GM12878 (cell line): ENCODE data around the gene CACNA2D1.

ENCODE experiments used
- CREM ChIP-seq: IDR thresholded peaks from 2 replicates; pipeline ENCODE4 v1.6.1; 2014; ENCODE audit warnings: antibody characterized with exemption, low read depth
- CTCF ChIP-seq, 3 experiments: IDR thresholded peaks in 2 of 3; conservative IDR thresholded peaks in 1 of 3; 2 replicates each; pipeline ENCODE4 v1.5.1; 2011; ENCODE audit warnings: low read depth in 3 of 3, low read length in 3 of 3, mild to moderate bottlenecking in 3 of 3, control low read depth in 2 of 3, moderate library complexity in 2 of 3, inconsistent platforms in 1 of 3, mixed read lengths in 1 of 3; ENCODE audit not compliant: control insufficient read depth in 2 of 3, insufficient read depth in 1 of 3; ENCODE audit errors: extremely low read depth in 1 of 3
- HDAC2 ChIP-seq: fragments of 200-600 bp; sonication (generic); IDR thresholded peaks from 2 replicates; pipeline ENCODE4 v1.6.1; 2017
- JUND ChIP-seq: IDR thresholded peaks from 2 replicates; pipeline ENCODE4 v1.6.1; 2012; ENCODE audit warnings: low read depth, mild to moderate bottlenecking, low read length, improper control_type of control experiment, moderate library complexity
- NFYB ChIP-seq: IDR thresholded peaks from 2 replicates; pipeline ENCODE4 v1.6.1; 2011; ENCODE audit warnings: low read depth, mild to moderate bottlenecking, low read length, improper control_type of control experiment, moderate library complexity; ENCODE audit not compliant: insufficient read depth
- POLR2A ChIP-seq: IDR thresholded peaks from 2 replicates; pipeline ENCODE4 v1.6.1; 2011; ENCODE audit warnings: low read depth, mild to moderate bottlenecking, low read length
- RAD21 ChIP-seq: IDR thresholded peaks from 2 replicates; pipeline ENCODE4 v1.6.1; 2011; ENCODE audit warnings: mild to moderate bottlenecking, low read depth, low read length, moderate library complexity; ENCODE audit not compliant: insufficient read depth
- RB1 ChIP-seq: fragments of 450-650 bp; formaldehyde crosslinking; IDR thresholded peaks from 2 replicates; pipeline ENCODE4 v1.6.1; 2017; ENCODE audit warnings: mild to moderate bottlenecking, borderline replicate concordance
- SIX5 ChIP-seq: IDR thresholded peaks from 2 replicates; pipeline ENCODE4 v1.6.1; 2011; ENCODE audit warnings: mild to moderate bottlenecking, low read depth, low read length, moderate library complexity; ENCODE audit not compliant: severe bottlenecking
- ZBED1 ChIP-seq: IDR thresholded peaks from 2 replicates; pipeline ENCODE4 v1.6.1; 2016; ENCODE audit warnings: borderline replicate concordance

GRCh38 chr7:82131215-82131614 lies 312.4 kb downstream of the CACNA2D1 start:
- TF ChIP-seq SIX5 = no peak
- TF ChIP-seq RAD21 = no peak
- TF ChIP-seq ZBED1 = no peak
- no peak for TF ChIP-seq CTCF (IDR thresholded peaks at IDR 0.05 in 2 of 3, conservative IDR thresholded peaks at IDR 0.05 in 1 of 3; ENCODE audit: control insufficient read depth in 2 of 3, extremely low read depth in 1 of 3, insufficient read depth in 1 of 3, low read depth in 3 of 3, low read length in 3 of 3)
- TF ChIP-seq POLR2A = no peak
- no peak for TF ChIP-seq NFYB
- no peak for TF ChIP-seq CREM
- no peak for TF ChIP-seq HDAC2
- no peak for TF ChIP-seq JUND
- no peak for TF ChIP-seq RB1
